NOMO-1 (cell line): ENCODE measurements around the gene GSK3A.

ENCODE experiments used
- DNase-seq, 2 experiments: peaks; one replicate each; lab custom pipeline; 2025; ENCODE audit not compliant: unreplicated experiment in 2 of 2; lab: John Stamatoyannopoulos, UW

GSK3A gene

GRCh38 chr19:42281146-42281826 lies 38.9 kb upstream of the GSK3A start:
- DNase-seq = peak; percentile 32 to 51

DNA sequence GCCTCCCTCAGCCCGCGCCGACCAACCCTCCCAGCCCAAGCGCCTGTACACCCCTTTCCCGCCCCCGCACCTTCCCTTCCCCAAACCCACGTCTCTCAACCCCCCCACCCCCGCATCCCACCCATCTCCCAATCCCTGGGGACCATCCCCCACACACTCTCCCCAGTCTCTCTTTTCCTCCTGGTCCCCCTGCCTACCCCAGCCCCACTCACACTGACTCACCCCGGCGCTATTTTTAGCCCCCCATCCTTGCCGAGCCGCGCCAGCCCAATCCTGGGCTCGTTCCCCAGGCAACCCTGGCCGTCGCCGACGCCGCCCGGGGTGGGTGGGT lies 38.4 kb upstream of the GSK3A start:
- DNase-seq = no peak

GRCh38 chr19:42279902-42280814 lies 37.8 kb upstream of the GSK3A start:
- peak; percentile 69 to 78 for DNase-seq

DNA sequence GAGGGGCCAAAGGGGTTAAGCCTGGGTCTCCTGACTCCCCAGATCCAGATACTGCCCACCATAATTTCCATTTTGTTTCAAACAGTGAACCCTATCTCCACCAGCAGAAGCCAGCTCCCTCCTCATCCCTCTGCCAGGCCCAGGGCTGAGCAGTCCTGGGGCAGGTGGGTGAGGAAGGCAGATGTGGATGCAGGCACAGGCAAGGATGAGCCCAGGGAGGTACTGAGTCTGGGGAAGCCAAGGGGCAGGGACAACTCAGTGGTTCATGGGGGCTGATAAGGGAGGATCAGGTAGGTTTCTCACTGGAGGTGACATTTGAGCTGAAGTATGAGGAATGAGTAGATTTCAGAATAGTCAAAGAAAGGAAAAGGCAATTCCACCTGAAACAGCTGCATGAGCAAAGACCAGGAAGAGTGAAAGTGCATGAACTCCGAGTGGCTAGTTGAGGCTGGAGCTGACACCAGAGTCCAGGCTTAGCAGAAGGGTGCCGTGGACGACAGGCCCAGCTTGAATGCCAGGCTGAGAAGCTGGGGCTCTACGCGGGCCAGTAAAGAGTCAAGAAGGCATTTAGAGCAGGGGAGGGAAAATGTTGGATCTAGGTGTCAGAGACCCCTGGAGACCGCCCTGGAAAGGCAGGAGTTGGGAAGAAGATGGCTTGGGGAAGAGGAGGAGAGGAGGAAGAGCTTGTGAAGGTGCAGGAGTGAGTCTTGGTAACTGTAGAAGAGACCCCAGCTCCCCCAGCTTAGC lies 36.9 kb upstream of the GSK3A start:
- DNase-seq = peak in 1 of 2 experiments; percentile 28

DNA sequence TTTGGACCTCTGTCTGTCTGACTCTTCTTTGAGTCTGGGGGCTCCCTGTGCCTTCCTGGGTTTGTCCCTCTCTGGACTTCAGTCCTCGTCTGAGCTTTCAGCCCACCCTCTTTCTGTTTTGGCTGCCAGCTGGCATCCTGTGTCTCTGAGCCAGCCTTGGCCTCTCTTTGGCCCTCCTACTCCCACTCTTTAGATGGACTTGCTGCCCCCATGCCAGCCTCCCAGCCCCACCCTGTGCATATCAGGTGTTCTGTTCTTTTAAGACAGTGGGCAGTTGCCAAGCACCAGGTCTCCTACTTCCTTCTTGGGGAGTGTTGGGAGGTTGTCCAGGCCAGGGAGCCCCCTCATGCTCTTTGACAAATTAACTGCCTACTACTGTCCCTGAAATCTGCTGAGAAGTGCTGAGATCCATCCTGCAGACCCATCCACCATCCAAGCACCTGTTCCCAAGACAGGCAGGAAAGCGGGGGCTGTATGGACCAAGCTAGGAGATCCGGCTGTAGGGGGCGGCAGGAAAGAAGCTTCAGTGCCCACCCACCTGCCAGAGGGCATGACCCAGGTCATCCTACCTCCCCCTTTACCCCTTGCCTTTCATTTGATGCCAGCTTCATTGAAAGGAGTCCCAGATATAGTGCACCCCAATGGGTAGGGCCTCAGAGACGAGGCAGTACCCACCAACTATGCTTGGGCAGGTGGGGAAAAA lies 36.2 kb upstream of the GSK3A start:
- DNase-seq = no peak

DNA sequence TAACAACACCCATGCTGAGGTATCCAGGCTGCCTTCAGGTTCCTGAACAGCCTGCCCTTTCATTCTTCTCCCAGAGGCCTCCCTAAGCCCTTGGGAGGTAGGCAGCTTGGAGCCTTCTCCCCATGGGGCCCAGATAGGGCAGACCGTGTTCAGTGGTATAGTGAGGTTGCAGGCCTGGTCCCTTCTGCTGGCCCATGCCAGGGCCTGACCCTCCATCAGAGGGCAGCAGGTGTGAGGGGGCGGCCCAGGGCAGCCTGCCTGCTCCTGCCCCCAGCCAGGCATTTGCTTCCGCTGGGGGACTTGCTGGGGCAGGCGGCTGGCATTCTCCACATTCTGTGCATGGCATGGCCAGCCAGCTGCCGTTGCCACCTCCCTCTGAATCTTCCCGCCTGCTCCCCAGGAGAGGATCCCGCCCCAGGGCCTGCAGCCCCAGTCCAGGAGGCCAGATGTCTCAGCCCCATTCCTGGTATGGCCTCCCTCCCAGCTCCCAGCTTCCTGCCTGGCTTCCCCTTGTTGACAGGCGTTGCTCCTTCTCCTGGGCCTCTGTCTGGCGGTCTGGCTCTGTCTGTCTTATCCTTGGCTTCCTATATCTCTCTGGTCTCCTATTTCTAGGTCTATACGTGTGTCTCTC lies 35.5 kb upstream of the GSK3A start:
- DNase-seq = no peak

DNA sequence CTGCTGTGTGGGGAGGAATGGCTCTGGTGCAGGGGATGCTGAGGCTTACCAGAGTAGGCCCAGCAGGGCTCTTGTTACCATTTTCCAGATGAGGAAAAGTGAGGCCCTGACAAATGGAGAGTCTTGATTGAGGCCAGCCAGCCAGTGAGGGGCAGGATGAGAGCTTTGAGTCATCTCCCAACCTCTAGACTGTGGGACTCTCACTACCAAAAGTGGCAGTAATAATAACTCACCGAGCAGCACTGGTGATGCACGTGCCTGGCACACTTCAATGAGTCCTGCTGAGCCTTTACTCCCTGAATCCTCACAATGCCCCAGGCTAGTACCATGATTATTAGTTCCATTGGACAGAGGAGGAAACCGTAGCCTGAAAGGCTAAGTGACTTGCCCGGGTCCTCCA lies 34.4 kb upstream of the GSK3A start:
- DNase-seq = no peak

DNA sequence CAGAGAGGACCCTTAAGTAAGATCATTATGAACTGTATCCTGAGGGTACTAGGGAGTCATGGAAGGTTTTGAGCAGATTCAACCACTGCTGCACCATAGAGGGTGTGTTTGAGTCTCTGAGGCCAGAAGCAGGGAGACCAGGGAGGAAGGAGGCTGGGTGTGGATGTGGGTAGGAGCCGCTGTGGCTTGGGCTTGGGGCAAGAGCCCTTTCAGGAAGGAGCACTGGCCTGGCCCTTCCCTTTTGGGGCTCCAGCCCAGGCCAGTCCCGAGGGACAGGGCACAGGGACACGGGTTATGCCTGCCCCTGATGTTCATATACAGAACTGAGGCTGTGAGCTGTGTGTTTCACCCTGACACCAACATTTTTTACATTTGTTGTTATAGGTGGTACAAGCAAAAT lies 33.9 kb upstream of the GSK3A start:
- no peak for DNase-seq

GRCh38 chr19:42275517-42275916 lies 33.1 kb upstream of the GSK3A start:
- DNase-seq = no peak

- no peak for DNase-seq
Measured at GRCh38 chr19:42275103-42275502, 32.7 kb upstream of the GSK3A start.

DNA sequence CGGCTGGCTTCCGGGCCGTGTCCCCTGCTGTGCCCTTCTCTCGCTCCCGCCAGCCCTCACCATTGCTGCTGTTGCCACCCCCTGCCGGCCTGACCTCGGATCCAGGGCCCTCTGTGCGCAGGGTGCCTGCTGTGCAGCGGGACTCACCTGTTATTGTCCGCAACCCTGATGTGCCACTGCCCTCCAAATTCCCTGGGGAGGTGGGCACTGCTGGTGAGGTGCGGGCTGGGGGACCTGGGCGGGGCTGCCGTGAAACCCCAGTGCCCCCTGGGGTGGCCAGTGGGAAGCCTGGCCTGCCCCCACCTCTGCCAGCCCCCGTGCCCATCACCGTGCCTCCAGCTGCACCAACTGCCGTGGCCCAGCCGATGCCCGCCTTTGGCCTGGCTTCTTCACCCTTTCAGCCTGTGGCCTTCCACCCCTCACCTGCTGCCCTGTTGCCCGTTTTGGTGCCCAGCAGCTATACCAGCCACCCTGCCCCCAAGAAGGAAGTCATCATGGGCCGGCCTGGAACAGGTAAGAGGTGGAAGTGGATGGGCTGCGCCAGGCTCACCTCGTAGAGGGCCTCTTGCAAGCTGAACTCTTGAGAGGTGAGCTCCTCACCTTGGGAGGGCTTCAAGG lies 31.8 kb upstream of the GSK3A start:
- DNase-seq = no peak

GRCh38 chr19:42273407-42274064 lies 31.1 kb upstream of the GSK3A start:
- DNase-seq = no peak

GRCh38 chr19:42272989-42273406 lies 30.6 kb upstream of the GSK3A start:
- no peak for DNase-seq

GRCh38 chr19:42272535-42272897 lies 30.1 kb upstream of the GSK3A start:
- no peak for DNase-seq

DNA sequence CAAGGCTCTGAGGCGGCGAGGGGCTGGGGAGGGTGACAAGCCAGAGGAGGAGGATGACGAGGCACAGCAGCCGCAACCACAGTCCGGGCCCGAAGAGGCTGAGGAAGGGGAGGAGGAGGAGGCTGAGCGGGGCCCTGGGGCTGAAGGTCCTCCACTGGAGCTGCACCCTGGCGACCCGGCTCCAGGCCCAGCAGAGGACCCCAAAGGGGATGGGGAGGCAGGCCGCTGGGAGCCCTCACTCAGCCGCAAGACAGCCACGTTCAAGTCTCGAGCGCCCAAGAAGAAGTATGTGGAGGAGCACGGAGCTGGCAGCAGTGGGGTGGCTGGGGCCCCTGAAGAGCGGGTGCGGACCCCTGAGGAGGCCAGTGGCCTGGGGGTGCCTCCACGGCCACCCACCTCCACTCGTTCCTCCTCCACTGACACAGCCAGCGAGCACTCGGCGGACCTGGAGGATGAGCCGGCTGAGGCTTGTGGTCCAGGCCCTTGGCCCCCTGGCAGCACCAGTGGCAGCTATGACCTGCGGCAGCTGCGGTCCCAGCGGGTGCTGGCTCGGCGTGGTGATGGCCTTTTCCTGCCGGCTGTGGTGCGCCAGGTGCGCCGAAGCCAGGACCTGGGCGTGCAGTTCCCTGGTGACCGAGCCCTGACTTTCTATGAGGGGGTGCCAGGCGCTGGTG lies 29.6 kb upstream of the GSK3A start:
- DNase-seq = no peak

DNA sequence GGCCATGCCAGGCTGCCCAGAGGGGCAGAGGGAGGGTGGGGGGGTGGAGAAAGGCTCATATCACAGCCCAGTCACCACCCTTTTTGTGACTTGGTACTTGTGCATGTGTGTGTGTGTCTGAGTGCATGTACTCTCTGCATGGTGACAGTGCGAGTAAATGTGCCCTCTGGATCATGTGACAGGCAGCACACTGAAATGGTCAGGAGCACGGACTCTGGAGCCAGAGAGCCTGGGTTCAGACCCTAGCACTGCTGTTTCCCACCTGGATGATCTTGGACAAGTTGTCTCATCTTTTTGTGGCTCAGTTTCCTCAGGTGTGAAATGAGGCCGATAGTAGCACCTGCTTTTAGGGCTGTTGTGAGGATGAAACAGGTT lies 28.6 kb upstream of the GSK3A start:
- no peak for DNase-seq

GRCh38 chr19:42270346-42271044 lies 28.1 kb upstream of the GSK3A start:
- peak; percentile 65 to 69 for DNase-seq
